Cardiac fibroblast (primary cell): ENCODE measurements around the gene AIF1.
A peak's percentile ranks its signal among the peaks of the same experiment; 100 is the strongest.

Experiments
- DNase-seq, 2 donors: peaks; one replicate each; pipeline versions ENCODE4 v3.0.0 to v3.0.0-alpha.2; 2010; ENCODE audit warnings: low read depth in 2 of 2
- H3K4me3 ChIP-seq, 2 donors: replicated peaks in 1 of 2; 1 replicate in 1 of 2; 2 replicates in 1 of 2; pipeline ENCODE4 v1.5.1; 2011; ENCODE audit warnings: low read depth in 2 of 2, low read length in 2 of 2, mild to moderate bottlenecking in 2 of 2, moderate library complexity in 1 of 2
- TF ChIP-seq, protein P1 (sequence below): IDR thresholded peaks from one replicate; pipeline ENCODE4 v1.5.1; 2011; ENCODE audit warnings: low read depth, mild to moderate bottlenecking, low read length, inconsistent platforms

Gene AIF1

DNA sequence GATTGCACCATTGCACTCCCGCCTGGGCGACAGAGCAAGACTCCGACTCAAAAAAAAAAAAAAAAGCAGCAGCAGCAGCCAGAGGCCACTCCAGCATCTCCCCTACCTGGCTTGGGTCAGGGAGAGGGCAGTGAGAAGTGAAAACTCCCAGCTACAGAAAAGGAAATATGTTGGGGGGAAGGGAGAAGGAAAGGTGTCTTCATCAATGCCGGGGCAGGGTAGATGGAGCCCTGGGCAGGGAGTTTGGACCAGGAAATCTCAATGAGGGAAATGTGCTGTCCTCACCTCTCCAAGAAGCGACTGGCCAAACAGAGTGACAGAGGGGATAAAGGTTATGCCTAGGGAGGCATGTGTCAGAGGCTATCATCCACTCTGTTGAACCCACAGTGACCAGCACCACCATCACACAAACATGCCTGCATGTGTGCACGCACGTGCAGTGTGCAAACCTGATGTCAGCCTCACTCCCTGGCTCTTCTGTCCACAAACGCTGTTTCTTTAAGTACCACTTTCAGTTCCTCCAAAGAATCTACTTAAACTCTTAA is 887 bp upstream of the AIF1 start:
- TF ChIP-seq, protein P1, sequence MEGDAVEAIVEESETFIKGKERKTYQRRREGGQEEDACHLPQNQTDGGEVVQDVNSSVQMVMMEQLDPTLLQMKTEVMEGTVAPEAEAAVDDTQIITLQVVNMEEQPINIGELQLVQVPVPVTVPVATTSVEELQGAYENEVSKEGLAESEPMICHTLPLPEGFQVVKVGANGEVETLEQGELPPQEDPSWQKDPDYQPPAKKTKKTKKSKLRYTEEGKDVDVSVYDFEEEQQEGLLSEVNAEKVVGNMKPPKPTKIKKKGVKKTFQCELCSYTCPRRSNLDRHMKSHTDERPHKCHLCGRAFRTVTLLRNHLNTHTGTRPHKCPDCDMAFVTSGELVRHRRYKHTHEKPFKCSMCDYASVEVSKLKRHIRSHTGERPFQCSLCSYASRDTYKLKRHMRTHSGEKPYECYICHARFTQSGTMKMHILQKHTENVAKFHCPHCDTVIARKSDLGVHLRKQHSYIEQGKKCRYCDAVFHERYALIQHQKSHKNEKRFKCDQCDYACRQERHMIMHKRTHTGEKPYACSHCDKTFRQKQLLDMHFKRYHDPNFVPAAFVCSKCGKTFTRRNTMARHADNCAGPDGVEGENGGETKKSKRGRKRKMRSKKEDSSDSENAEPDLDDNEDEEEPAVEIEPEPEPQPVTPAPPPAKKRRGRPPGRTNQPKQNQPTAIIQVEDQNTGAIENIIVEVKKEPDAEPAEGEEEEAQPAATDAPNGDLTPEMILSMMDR = no peak
- no peak overlapping the region for H3K4me3 ChIP-seq
- no peak for DNase-seq

DNA sequence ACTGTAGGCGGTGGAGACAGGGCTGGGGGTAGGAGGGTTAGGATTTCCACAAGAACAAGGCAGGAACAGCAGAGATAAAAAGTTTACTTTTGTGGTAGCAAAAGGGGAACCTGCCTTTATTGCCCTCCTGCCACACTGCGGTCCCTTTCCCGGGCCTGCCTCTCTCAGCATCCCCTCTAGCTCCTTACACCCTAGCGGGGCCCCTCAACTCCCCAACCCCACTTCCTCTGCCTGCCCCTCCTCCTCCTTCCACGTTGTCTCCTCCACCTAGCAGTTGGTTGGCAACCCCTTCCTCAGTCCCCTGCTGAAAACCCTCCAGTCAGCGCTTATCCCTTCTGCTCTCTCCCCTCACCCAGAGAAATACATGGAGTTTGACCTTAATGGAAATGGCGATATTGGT is 714 bp downstream of the AIF1 start:
- H3K4me3 ChIP-seq = no peak overlapping the region
- TF ChIP-seq, protein P1 = no peak
- DNase-seq = no peak

DNA sequence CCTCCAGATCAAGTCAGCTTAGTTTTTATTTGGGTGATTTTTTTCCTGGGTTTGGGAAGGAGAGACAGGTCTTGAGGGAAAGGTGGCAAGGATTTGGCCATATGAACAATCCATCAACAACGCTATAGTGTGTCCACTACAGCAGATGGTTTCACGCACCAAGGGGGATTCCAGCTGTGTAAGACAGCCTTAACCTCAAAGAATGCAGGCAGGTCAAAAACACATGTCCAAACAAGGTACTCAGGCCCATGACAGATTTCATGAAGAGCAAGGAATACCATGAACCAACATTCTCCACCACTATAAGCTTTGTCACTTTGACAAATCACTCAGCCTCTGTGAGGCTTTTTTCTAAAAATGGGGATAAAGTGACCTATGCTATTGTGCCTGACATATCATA is 2.0 kb downstream of the AIF1 start:
- no peak overlapping the region for H3K4me3 ChIP-seq
- DNase-seq = no peak
- TF ChIP-seq, protein P1 = no peak

DNA sequence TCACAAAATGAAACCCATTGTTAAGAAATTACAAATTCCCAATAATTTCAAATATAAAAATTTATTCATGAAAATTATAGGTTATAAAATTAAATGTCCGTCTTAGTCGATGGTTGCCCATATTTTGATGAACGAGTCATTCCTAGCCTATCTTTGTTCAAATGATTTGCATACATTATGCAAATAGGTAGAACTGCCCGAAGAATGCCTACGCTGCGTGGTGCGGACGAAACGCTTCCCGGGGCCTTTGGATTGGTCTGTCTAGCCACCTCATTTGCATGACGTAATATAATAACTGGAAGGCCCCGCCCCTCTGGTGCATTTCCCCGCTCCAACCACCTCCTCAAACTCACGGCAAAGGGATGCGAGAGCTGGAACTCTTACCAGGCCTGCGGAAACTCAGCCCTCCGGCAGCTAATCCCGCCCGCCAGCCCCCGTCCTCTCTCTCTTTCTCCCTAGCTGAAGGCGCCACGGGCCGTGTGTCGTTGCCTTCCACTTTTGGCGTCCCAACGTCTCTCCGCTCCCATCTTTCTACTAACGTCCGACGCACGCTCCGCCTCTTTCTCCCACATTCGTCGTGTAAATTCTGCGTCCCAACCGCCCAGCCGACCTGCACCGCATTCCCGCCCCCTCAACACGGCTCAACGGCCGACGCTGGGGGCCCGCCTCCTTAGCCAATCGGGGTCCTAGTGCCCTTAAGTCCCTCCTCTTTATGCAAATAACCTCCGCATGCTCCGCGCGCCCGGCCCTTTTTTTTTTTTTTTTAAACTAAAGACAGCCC is 5.0 kb downstream of the AIF1 start:
- peak; percentile 100 for DNase-seq
- H3K4me3 ChIP-seq = peak overlapping the region; percentile 61 to 72
- TF ChIP-seq, protein P1 = no peak

DNA sequence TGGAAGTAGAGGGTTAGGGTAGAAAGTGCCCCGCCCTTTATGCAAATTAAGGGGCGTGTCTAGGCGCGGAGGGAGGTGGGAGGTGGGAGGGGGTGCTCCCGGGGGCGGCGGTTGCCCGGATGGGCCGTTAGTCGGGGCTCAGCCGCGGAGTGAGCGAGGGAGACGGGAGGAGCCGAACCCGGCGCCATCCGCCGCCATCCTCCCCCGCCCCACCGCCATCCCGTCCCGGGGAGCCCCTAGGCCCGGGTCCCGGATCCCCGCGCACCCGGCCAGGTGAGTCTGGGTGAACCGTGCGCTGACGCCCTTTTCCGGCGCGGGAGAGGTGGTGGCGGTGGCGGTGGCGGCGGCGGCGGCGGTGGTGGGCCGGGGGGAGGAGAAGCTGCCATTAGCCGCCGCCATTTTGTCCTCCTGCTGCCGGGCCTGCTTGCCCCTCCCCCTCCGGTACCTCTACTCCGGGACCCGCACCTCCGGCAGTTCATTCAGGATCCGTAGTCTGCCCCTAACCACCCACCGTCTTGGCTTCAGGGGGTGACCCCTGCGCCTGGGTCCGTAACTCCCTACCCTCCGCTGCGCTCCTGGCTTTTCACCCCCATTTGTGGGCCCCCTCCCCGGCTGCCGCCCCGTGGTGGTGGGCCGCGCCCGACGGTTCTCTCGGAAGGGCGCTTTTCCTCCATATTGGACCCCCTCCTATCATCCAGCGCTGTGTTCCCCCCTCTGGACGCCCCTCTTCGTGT is 5.7 kb downstream of the AIF1 start, which contains the start of gene PRRC2A:
Gene PRRC2A, plus strand, starts transcription at position 130 of the 734 bp plus-strand sequence. CDS start 2,075 bp downstream, outside the sequence.
- peak within 1 kb of the TSS; percentile 90 to 92 for H3K4me3 ChIP-seq
- TF ChIP-seq, protein P1 = no peak
- no peak for DNase-seq

DNA sequence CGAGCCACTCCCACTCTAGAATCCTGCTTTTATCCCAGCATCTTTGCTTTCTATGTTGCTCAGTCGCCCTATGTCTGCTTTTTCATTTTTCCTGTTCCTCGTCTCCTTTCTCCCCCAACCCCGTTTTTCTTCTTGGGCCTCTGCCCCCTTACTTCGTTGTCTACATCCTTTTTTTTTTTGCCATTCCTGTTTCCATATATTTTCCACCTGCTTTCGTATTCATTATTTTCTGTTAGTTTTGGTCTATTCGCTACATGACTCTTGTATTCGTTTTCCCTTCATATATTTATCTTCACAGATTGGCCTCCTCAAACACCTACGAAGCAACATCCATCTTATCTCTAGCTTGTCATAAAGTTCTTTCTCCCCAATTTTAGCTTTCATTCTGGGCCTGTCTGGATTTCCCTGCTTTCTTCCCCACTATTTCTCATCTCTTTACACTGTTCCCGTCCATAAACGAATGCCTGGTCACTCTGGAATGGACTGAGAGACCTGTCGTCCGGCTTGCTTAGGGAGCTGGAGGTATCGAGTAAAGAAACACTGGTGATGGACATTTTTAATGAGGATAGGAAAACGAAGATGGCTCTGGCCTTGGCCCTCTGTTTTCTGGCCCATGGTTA is 6.4 kb downstream of the AIF1 start:
- H3K4me3 ChIP-seq = peak overlapping the region; percentile 90 to 92
- DNase-seq = no peak
- TF ChIP-seq, protein P1 = no peak
